H1 (cell line): ENCODE measurements around the gene RRP9. TPM values are rescaled to one million over a fixed set of nuclear protein-coding genes. Genes with fewer than 3 reads are reported as not detected.

ENCODE experiments used
- CTCF ChIA-PET: fragments of 300-600 bp; sonication (Branson Sonifier 250); formaldehyde crosslinking; loops from one replicate; lab custom pipeline; 2021; ENCODE audit not compliant: partially characterized antibody; lab: Charles Lee
- POLR2A ChIA-PET: fragments of 300-600 bp; sonication (Branson Sonifier 250); formaldehyde crosslinking; loops from one replicate; lab custom pipeline; 2021; ENCODE audit warnings: inconsistent platforms; ENCODE audit not compliant: partially characterized antibody; lab: Charles Lee
- DNase-seq, 2 experiments: peaks; one replicate each; pipeline versions ENCODE4 v3.0.0 to v3.0.0-alpha.2; 2010 to 2022; ENCODE audit warnings: low spot score in 2 of 2, low read depth in 1 of 2, mixed read lengths in 1 of 2
- FAIRE-seq: peaks from 2 replicates; lab custom pipeline; 2011; peaks lifted over from hg19 to GRCh38; lab: Jason Lieb, UNC
- H2AFZ ChIP-seq: 2 replicates; pipeline ENCODE4 v1.8.1; 2012; ENCODE audit warnings: low read length, inconsistent platforms
- H2AK5ac ChIP-seq: 2 replicates; pipeline ENCODE4 v1.6.1; 2013; ENCODE audit warnings: low read depth, low read length
- H2BK120ac ChIP-seq: replicated peaks from 2 replicates; pipeline ENCODE3; 2013; ENCODE audit warnings: low read depth, low read length, inconsistent platforms
- H2BK12ac ChIP-seq: 2 replicates; pipeline ENCODE4 v1.6.1; 2013; ENCODE audit warnings: low read depth, low read length
- H2BK15ac ChIP-seq: 2 replicates; pipeline ENCODE4 v1.6.1; 2013; ENCODE audit warnings: low read length
- H2BK20ac ChIP-seq: 2 replicates; pipeline ENCODE4 v1.6.1; 2013; ENCODE audit warnings: low read length
- H2BK5ac ChIP-seq: 2 replicates; pipeline ENCODE4 v1.6.1; 2013; ENCODE audit warnings: low read depth, low read length
- H3K14ac ChIP-seq: 2 replicates; pipeline ENCODE4 v1.6.1; 2013; ENCODE audit warnings: inconsistent platforms; ENCODE audit not compliant: insufficient read length
- H3K18ac ChIP-seq: 2 replicates; pipeline ENCODE4 v1.6.1; 2013; ENCODE audit warnings: low read length; ENCODE audit errors: extremely low read depth
- H3K23ac ChIP-seq: 2 replicates; pipeline ENCODE4 v1.6.1; 2013; ENCODE audit warnings: inconsistent platforms; ENCODE audit not compliant: insufficient read length
- H3K23me2 ChIP-seq: 2 replicates; pipeline ENCODE4 v1.6.1; 2013; ENCODE audit warnings: low read depth, low read length
- H3K27ac ChIP-seq: 2 replicates; pipeline ENCODE4 v1.6.1; 2011; ENCODE audit warnings: low read depth, low read length, inconsistent platforms
- H3K27me3 ChIP-seq, 4 experiments: replicated peaks in 1 of 4; 1 replicate in 1 of 4; 2 replicates in 3 of 4; pipeline versions ENCODE4 v1.6.1 to v1.8.1; 2011 to 2013; ENCODE audit warnings: low read length in 3 of 4, mild to moderate bottlenecking in 3 of 4, inconsistent platforms in 2 of 4, mixed read lengths in 2 of 4, moderate library complexity in 1 of 4; ENCODE audit not compliant: control insufficient read depth in 3 of 4, insufficient read depth in 3 of 4; ENCODE audit errors: extremely low read depth in 1 of 4
- H3K36me3 ChIP-seq, 4 experiments: 2 replicates each; pipeline versions ENCODE4 v1.6.1 to v1.8.1; 2011 to 2013; ENCODE audit warnings: mild to moderate bottlenecking in 4 of 4, low read length in 3 of 4, moderate library complexity in 2 of 4, control low read depth in 1 of 4, inconsistent platforms in 1 of 4; ENCODE audit not compliant: insufficient read depth in 4 of 4, control insufficient read depth in 2 of 4
- H3K4ac ChIP-seq: replicated peaks from 2 replicates; pipeline ENCODE3; 2013; ENCODE audit warnings: low read length, low read depth, mixed read lengths, inconsistent platforms; ENCODE audit not compliant: insufficient read length
- H3K4me1 ChIP-seq, 4 experiments: replicated peaks in 1 of 4; 1 replicate in 1 of 4; 2 replicates in 3 of 4; pipeline versions ENCODE4 v1.6.1 to v1.8.1; 2011 to 2013; ENCODE audit warnings: low read length in 3 of 4, inconsistent platforms in 2 of 4, mixed read lengths in 1 of 4; ENCODE audit not compliant: insufficient read depth in 4 of 4, control insufficient read depth in 3 of 4
- H3K4me2 ChIP-seq, 2 experiments: 2 replicates each; pipeline versions ENCODE4 v1.6.1 to v1.8.1; 2011 to 2013; ENCODE audit warnings: low read depth in 2 of 2, low read length in 2 of 2, control low read depth in 1 of 2, inconsistent platforms in 1 of 2, mild to moderate bottlenecking in 1 of 2; ENCODE audit not compliant: insufficient read depth in 1 of 2
- H3K4me3 ChIP-seq, 4 experiments: fragments of 200-600, 300-600 bp in 1 of 4; sonication (generic), shearing (Covaris generic), sonication (Bioruptor Twin) in 1 of 4; 2 replicates each; pipeline versions ENCODE4 v1.5.1 to v1.8.1; 2011 to 2016; ENCODE audit warnings: low read length in 4 of 4, low read depth in 3 of 4, control low read depth in 2 of 4, inconsistent platforms in 2 of 4, mild to moderate bottlenecking in 2 of 4, mixed read lengths in 1 of 4, moderate library complexity in 1 of 4; ENCODE audit not compliant: insufficient read depth in 2 of 4; ENCODE audit errors: extremely low read depth in 1 of 4
- H3K56ac ChIP-seq: replicated peaks from 2 replicates; pipeline ENCODE3; 2013; ENCODE audit warnings: low read depth, mild to moderate bottlenecking, mixed read lengths, low read length, inconsistent platforms; ENCODE audit not compliant: insufficient read length
- H3K79me1 ChIP-seq: 2 replicates; pipeline ENCODE4 v1.6.1; 2013; ENCODE audit warnings: low read depth, low read length, control low read depth
- H3K79me2 ChIP-seq, 2 experiments: 2 replicates each; pipeline versions ENCODE4 v1.6.1 to v1.8.1; 2012 to 2013; ENCODE audit warnings: low read length in 2 of 2, mild to moderate bottlenecking in 2 of 2, inconsistent platforms in 1 of 2; ENCODE audit not compliant: insufficient read depth in 2 of 2, control insufficient read depth in 1 of 2
- H3K9ac ChIP-seq, 4 experiments: replicated peaks in 1 of 4; 1 replicate in 1 of 4; 2 replicates in 3 of 4; pipeline versions ENCODE4 v1.6.1 to v1.8.1; 2011 to 2013; ENCODE audit warnings: low read depth in 3 of 4, low read length in 3 of 4, control low read depth in 2 of 4, mild to moderate bottlenecking in 2 of 4, moderate library complexity in 2 of 4, inconsistent platforms in 1 of 4; ENCODE audit errors: extremely low read depth in 1 of 4
- H3K9me3 ChIP-seq, 2 experiments: 2 replicates each; pipeline versions ENCODE4 v1.6.1 to v1.8.1; 2012 to 2013; ENCODE audit warnings: mild to moderate bottlenecking in 2 of 2, moderate library complexity in 2 of 2, control low read depth in 1 of 2, inconsistent platforms in 1 of 2, low read depth in 1 of 2, low read length in 1 of 2, mixed read lengths in 1 of 2; ENCODE audit not compliant: insufficient read depth in 2 of 2
- H4K20me1 ChIP-seq, 2 experiments: replicated peaks in 1 of 2; 2 replicates each; pipeline versions ENCODE3 to v1.8.1; 2011 to 2013; ENCODE audit warnings: inconsistent platforms in 2 of 2, low read length in 2 of 2, mild to moderate bottlenecking in 1 of 2; ENCODE audit not compliant: insufficient read depth in 2 of 2, control insufficient read depth in 1 of 2
- H4K5ac ChIP-seq: 2 replicates; pipeline ENCODE4 v1.6.1; 2013; ENCODE audit warnings: low read length, low read depth, mixed read lengths, inconsistent platforms; ENCODE audit not compliant: insufficient read length
- H4K8ac ChIP-seq: 2 replicates; pipeline ENCODE4 v1.8.0; 2013; ENCODE audit warnings: mild to moderate bottlenecking, moderate library complexity, low read length, inconsistent platforms; ENCODE audit not compliant: insufficient read depth; ENCODE audit errors: extremely low read depth
- H4K91ac ChIP-seq: replicated peaks from 2 replicates; pipeline ENCODE3; 2013; ENCODE audit warnings: low read length, mixed read lengths, inconsistent platforms; ENCODE audit not compliant: insufficient read length
- BRCA1 ChIP-seq: IDR thresholded peaks from 2 replicates; pipeline ENCODE4 v1.6.1; 2012; ENCODE audit warnings: low read depth, low read length, improper control_type of control experiment
- WGBS, 2 experiments: shearing (Covaris generic) in 1 of 2; methylation state at CpG; one replicate each; pipeline versions ENCODE4 v1.1.6 to v1.1.7; 2013 to 2015; ENCODE audit warnings: low lambda C conversion rate in 2 of 2, mixed read lengths in 2 of 2, inconsistent platforms in 1 of 2, low coverage in 1 of 2, missing lambda C conversion rate in 1 of 2; ENCODE audit not compliant: insufficient replicate concordance in 2 of 2, insufficient coverage in 1 of 2, insufficient read length in 1 of 2; ENCODE audit errors: extremely low coverage in 1 of 2, missing lambda C conversion rate in 1 of 2; 5-methylcytosine and 5-hydroxymethylcytosine counted together
- polyA plus RNA-seq, 7 experiments: library from polyadenylated mRNA; depleted of rRNA in 3 of 7; stranded (reverse) in 5 of 7; unstranded in 2 of 7; fragments of >200 nt in 5 of 7; fragments of 200-250 nt in 2 of 7; gene quantifications; 1 replicate in 5 of 7; 2 replicates in 1 of 7; 4 replicates in 1 of 7; pipeline versions ENCODE4 v1.2.1 to v1.2.3, GENCODE V29; 2011 to 2013; ENCODE audit warnings: missing spikeins in 2 of 7, mixed read lengths in 2 of 7
- total RNA-seq: library from RNA; stranded (reverse); fragmentation: NEBNext Ultra II Directional; extraction: Animal tissue kit (Norgen Biotek cat#: 25700); gene quantifications from 2 replicates; pipeline ENCODE4 v1.2.1, GENCODE V29; 2021

RRP9 gene
- total and polyA plus RNA-seq, 2 of the 8 experiments (the other 6 are each of a cell fraction or from before 2014, with no cell fraction given) = 55.6 to 68.9 TPM

DNA sequence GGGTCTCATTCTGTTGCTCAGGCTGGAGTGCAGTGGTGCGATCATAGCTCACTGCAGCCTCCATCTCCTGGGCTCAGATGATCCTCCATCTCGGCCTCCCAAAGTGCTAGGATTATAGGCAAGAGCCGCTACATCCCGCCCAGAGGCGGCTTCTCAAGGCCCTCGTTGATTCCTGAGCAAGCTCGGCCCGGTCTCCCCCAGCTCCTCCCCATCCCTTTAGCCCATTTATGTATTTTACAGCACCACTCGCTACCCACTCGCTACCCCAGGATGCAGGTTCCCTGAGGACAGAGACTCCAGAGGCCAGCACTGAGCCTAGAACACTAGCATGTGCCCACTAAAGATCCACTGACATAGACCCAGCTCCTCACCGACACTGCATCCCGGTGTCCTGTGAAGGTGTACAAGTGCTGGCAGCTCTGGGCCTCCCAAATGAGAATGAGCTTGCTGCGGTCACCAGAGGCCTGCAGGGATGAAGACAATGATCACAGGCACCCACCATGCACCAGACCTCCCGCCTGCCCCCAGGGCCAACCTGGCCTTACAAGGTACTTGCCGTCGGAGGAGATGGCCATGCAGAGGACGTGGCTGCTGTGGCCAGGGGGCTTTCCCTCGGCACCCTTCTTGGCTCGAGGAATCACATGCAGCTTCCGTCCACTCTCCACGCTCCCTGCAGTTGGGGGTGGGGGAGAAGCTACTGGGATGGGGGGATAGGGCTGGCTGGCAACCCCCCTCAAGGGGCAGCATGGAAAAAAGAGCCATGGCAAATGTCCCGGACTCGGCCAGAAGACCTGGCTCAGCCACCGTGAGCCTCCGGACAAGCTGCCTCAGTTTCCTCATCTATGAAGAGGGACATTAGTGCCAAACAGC lies 5.6 kb downstream of the RRP9 start:
- no peaks in the 10 kb centered on the region for H3K27me3 ChIP-seq
- H3K4ac ChIP-seq = no peak overlapping the region
- DNase-seq (no peak), FAIRE-seq (no peak)
- ChIA-PET CTCF (interaction anchor here (1.1 to 1.7 kb wide), 3 partner anchors 14 to 116 kb away, joined by 3 to 7 read pairs (median 7); no protein-coding TSS in a partner anchor), POLR2A (interaction anchor here (0.5 to 2.0 kb wide), 6 partner anchors 9 to 1343 kb away, joined by 3 to 5 read pairs (median 4); partner anchors contain the start of gene RPL29)
- no peak overlapping the region for H2BK20ac ChIP-seq
- H4K5ac ChIP-seq = no peak overlapping the region
- no peak overlapping the region for H2AFZ ChIP-seq
- H3K18ac ChIP-seq = no peak overlapping the region
- no peak overlapping the region for H3K9ac ChIP-seq
- H3K4me3 ChIP-seq = no peak overlapping the region
- H3K14ac ChIP-seq = no peak overlapping the region
- H3K79me2 ChIP-seq = peaks cover 0 to 28% of the 10 kb centered on the region in 2 experiments; a peak in 3 of 4 replicates
- H4K91ac ChIP-seq = no peak overlapping the region
- peaks cover 26 to 47% (median 41%) of the 10 kb centered on the region in 4 experiments for H3K36me3 ChIP-seq
- H3K27ac ChIP-seq = no peak overlapping the region
- H3K79me1 ChIP-seq = peaks cover 12% of the 10 kb centered on the region
- peaks cover 5% of the 10 kb centered on the region; the same call in 1 of the 2 replicates for H3K23me2 ChIP-seq
- no peak overlapping the region for H3K4me2 ChIP-seq
- H2BK120ac ChIP-seq = no peak overlapping the region
- H2AK5ac ChIP-seq = no peak overlapping the region
- no peak overlapping the region for H2BK15ac ChIP-seq
- H3K23ac ChIP-seq = no peak overlapping the region
- H2BK12ac ChIP-seq = no peak overlapping the region
- peaks cover 3 to 38% of the 10 kb centered on the region in 2 experiments for H4K20me1 ChIP-seq
- no peak overlapping the region for H4K8ac ChIP-seq
- peaks cover 0 to 8% (median 4%) of the 10 kb centered on the region in 4 experiments; a peak in 5 of 7 replicates for H3K4me1 ChIP-seq
- H3K56ac ChIP-seq = no peak overlapping the region
- WGBS, 2 experiments = 91% methylated on average over 23 of the region's 25 CpGs; no CpG with 5 or more reads in 1 of the 2 experiments
- no peaks in the 10 kb centered on the region for H3K9me3 ChIP-seq
- H2BK5ac ChIP-seq = no peak overlapping the region
- no peak for TF ChIP-seq BRCA1
